ENCODE results near the gene ZBTB45. TPM values are rescaled to one million over a fixed set of nuclear protein-coding genes. Genes with fewer than 3 reads are reported as not detected.

ZBTB45 gene
- total and polyA plus RNA-seq, 10 of the 15 experiments (the other 5 are each of a cell fraction or from before 2014, with no cell fraction given): 0.29 to 17.2 (median 4.2) TPM

DNA sequence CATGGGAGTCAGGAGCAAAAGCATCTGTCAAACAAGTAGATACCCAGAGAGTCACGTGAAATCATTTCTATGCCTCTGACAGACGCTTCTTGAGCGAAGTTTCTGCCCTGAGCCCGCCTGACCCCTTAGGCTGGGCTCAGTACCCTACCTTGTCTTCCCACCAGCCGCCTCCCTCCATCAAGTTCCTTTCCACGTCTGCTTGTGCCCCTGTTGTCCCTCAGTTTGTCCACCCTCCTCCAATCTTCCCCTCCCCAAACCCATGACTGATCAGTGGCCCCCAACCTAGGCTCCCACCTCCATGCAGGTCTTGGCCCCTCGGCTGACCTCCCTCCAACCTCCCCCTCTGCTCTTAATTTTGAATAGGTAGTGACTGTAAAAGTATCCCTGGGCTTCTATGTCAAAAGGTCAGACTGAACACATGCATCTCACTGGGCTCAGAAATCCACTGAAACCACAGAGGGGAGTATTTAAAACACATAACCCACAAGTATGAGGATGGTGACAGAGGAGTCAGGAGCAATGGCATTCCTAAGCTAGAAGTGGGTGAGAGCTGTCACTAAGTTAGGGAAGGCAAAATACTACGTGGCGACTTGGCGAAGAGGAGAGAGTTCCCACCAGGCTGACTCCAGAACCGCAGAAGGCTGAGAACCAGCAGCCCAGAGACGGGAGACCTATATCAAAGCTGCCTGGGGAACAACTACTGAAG, 45.2 kb downstream of the ZBTB45 start (continued):
- TF ChIP-seq MEF2B (IDR thresholded peaks at IDR 0.05; ENCODE audit: partially characterized antibody, poor library complexity, severe bottlenecking) (no peak), PML (IDR thresholded peaks at IDR 0.05; ENCODE audit: low read length) (no peak), KDM1A (IDR thresholded peaks at IDR 0.05; ENCODE audit: borderline replicate concordance) (no peak)
- TF ChIP-seq, protein P1, sequence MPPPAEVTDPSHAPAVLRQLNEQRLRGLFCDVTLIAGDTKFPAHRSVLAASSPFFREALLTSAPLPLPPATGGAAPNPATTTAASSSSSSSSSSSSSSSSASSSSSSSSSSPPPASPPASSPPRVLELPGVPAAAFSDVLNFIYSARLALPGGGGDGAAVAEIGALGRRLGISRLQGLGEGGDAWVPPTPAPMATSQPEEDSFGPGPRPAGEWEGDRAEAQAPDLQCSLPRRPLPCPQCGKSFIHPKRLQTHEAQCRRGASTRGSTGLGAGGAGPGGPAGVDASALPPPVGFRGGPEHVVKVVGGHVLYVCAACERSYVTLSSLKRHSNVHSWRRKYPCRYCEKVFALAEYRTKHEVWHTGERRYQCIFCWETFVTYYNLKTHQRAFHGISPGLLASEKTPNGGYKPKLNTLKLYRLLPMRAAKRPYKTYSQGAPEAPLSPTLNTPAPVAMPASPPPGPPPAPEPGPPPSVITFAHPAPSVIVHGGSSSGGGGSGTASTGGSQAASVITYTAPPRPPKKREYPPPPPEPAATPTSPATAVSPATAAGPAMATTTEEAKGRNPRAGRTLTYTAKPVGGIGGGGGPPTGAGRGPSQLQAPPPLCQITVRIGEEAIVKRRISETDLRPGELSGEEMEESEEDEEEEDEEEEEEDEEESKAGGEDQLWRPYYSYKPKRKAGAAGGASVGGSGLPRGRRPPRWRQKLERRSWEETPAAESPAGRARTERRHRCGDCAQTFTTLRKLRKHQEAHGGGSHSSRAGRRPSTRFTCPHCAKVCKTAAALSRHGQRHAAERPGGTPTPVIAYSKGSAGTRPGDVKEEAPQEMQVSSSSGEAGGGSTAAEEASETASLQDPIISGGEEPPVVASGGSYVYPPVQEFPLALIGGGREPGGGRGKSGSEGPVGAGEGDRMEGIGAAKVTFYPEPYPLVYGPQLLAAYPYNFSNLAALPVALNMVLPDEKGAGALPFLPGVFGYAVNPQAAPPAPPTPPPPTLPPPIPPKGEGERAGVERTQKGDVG (CRISPR knock-in tag; IDR thresholded peaks at IDR 0.05): no peak
- TF ChIP-seq, protein P2, sequence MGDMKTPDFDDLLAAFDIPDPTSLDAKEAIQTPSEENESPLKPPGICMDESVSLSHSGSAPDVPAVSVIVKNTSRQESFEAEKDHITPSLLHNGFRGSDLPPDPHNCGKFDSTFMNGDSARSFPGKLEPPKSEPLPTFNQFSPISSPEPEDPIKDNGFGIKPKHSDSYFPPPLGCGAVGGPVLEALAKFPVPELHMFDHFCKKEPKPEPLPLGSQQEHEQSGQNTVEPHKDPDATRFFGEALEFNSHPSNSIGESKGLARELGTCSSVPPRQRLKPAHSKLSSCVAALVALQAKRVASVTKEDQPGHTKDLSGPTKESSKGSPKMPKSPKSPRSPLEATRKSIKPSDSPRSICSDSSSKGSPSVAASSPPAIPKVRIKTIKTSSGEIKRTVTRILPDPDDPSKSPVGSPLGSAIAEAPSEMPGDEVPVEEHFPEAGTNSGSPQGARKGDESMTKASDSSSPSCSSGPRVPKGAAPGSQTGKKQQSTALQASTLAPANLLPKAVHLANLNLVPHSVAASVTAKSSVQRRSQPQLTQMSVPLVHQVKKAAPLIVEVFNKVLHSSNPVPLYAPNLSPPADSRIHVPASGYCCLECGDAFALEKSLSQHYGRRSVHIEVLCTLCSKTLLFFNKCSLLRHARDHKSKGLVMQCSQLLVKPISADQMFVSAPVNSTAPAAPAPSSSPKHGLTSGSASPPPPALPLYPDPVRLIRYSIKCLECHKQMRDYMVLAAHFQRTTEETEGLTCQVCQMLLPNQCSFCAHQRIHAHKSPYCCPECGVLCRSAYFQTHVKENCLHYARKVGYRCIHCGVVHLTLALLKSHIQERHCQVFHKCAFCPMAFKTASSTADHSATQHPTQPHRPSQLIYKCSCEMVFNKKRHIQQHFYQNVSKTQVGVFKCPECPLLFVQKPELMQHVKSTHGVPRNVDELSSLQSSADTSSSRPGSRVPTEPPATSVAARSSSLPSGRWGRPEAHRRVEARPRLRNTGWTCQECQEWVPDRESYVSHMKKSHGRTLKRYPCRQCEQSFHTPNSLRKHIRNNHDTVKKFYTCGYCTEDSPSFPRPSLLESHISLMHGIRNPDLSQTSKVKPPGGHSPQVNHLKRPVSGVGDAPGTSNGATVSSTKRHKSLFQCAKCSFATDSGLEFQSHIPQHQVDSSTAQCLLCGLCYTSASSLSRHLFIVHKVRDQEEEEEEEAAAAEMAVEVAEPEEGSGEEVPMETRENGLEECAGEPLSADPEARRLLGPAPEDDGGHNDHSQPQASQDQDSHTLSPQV (IDR thresholded peaks at IDR 0.05): no peak
- TF ChIP-seq, protein P3, sequence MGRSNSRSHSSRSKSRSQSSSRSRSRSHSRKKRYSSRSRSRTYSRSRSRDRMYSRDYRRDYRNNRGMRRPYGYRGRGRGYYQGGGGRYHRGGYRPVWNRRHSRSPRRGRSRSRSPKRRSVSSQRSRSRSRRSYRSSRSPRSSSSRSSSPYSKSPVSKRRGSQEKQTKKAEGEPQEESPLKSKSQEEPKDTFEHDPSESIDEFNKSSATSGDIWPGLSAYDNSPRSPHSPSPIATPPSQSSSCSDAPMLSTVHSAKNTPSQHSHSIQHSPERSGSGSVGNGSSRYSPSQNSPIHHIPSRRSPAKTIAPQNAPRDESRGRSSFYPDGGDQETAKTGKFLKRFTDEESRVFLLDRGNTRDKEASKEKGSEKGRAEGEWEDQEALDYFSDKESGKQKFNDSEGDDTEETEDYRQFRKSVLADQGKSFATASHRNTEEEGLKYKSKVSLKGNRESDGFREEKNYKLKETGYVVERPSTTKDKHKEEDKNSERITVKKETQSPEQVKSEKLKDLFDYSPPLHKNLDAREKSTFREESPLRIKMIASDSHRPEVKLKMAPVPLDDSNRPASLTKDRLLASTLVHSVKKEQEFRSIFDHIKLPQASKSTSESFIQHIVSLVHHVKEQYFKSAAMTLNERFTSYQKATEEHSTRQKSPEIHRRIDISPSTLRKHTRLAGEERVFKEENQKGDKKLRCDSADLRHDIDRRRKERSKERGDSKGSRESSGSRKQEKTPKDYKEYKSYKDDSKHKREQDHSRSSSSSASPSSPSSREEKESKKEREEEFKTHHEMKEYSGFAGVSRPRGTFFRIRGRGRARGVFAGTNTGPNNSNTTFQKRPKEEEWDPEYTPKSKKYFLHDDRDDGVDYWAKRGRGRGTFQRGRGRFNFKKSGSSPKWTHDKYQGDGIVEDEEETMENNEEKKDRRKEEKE (IDR thresholded peaks at IDR 0.05): no peak

Measured in GM12878 (cell line).